ENCODE measurements around the gene ZNF771. TPM values are rescaled to one million over a fixed set of nuclear protein-coding genes. Genes with fewer than 3 reads are reported as not detected.
"Not testable (repeated sequence)": the region's sequence is repeated elsewhere in the genome, so short reads cannot be mapped to it uniquely, and the experiment has no call there.

ZNF771 gene
- total RNA-seq, 2 donors from 2014 or later: 32.3 to 36.3 TPM

- under 1% methylated on average over 42 of the region's 59 CpGs for WGBS
- intact Hi-C loops (cut with DNase I): no loop called here
- peak; percentile 99 for DNase-seq (ENCODE audit: low spot score)
- H3K36me3 ChIP-seq: no peaks in the 10 kb centered on the region
- peak within 1 kb of the TSS; percentile 90 to 95 for H3K27ac ChIP-seq
- H3K4me1 ChIP-seq (replicated peaks): no peaks in the 10 kb centered on the region
- TF ChIP-seq POLR2AphosphoS5 (IDR thresholded peaks at IDR 0.05) (peak; percentile 100), CTCF (IDR thresholded peaks at IDR 0.05) (peak in 3 of 4 experiments; percentile 20 to 46 (median 45)), POLR2A (IDR thresholded peaks at IDR 0.05) (peak; percentile 96)
- H3K4me3 ChIP-seq: peak within 1 kb of the TSS; percentile 83 to 99
- no peaks in the 10 kb centered on the region for H3K27me3 ChIP-seq (replicated peaks; ENCODE audit: insufficient read depth)
- no peaks in the 10 kb centered on the region for H3K9me3 ChIP-seq
These were observed 38.2 kb downstream of the ZNF771 start, which contains the start of gene SEPHS2 for GRCh38 chr16:30445408-30446202. SEPHS2 (minus strand) TSS chr16:30445874; CDS start chr16:30445727, 147 bp downstream.

- Histone ChIP-seq H3K4me1 (replicated peaks) (no peaks in the 10 kb centered on the region), H3K9me3 (no peaks in the 10 kb centered on the region), H3K36me3 (no peaks in the 10 kb centered on the region), H3K27ac (peak overlapping the region; percentile 90 to 95), H3K4me3 (peak overlapping the region; percentile 83 to 99), H3K27me3 (replicated peaks; ENCODE audit: insufficient read depth) (no peaks in the 10 kb centered on the region)
- intact Hi-C loops (cut with DNase I): no loop called here
- WGBS: 80% methylated on average over 10 of the region's 10 CpGs
- TF ChIP-seq CTCF (IDR thresholded peaks at IDR 0.05) (no peak), POLR2AphosphoS5 (IDR thresholded peaks at IDR 0.05) (no peak), POLR2A (IDR thresholded peaks at IDR 0.05) (no peak)
- DNase-seq (ENCODE audit: low spot score): no peak
These were observed 38.8 kb downstream of the ZNF771 start for GRCh38 chr16:30446203-30446595.

- 84% methylated on average over 12 of the region's 12 CpGs for WGBS
- no peaks in the 10 kb centered on the region for H3K27me3 ChIP-seq (replicated peaks; ENCODE audit: insufficient read depth)
- no peaks in the 10 kb centered on the region for H3K4me1 ChIP-seq (replicated peaks)
- no peak for DNase-seq (ENCODE audit: low spot score)
- H3K9me3 ChIP-seq: no peaks in the 10 kb centered on the region
- H3K4me3 ChIP-seq: no peak overlapping the region
- H3K36me3 ChIP-seq: no peaks in the 10 kb centered on the region
- TF ChIP-seq CTCF (IDR thresholded peaks at IDR 0.05): no peak
- TF ChIP-seq POLR2A (IDR thresholded peaks at IDR 0.05): no peak
- no peak for TF ChIP-seq POLR2AphosphoS5 (IDR thresholded peaks at IDR 0.05)
- no peak overlapping the region for H3K27ac ChIP-seq
- intact Hi-C loops (cut with DNase I): no loop called here
These were observed 40.3 kb downstream of the ZNF771 start for GRCh38 chr16:30447512-30448226.

GRCh38 chr16:30449116-30449435 is 41.7 kb downstream of the ZNF771 start:
- WGBS: 85% methylated on average over 3 of the region's 3 CpGs
- intact Hi-C loops (cut with DNase I): no loop called here
- Histone ChIP-seq H3K27ac (no peak overlapping the region), H3K27me3 (replicated peaks; ENCODE audit: insufficient read depth) (no peaks in the 10 kb centered on the region), H3K4me3 (no peak overlapping the region), H3K4me1 (replicated peaks) (no peaks in the 10 kb centered on the region), H3K9me3 (no peaks in the 10 kb centered on the region), H3K36me3 (no peaks in the 10 kb centered on the region)
- TF ChIP-seq POLR2AphosphoS5 (IDR thresholded peaks at IDR 0.05): no peak
- DNase-seq (ENCODE audit: low spot score): no peak

GRCh38 chr16:30452709-30453580 is 45.5 kb downstream of the ZNF771 start:
- WGBS: 75% methylated on average over 20 of the region's 20 CpGs
- DNase-seq (ENCODE audit: low spot score); H3K27ac ChIP-seq; H3K36me3 ChIP-seq; intact Hi-C loops (cut with DNase I); H3K9me3 ChIP-seq; H3K27me3 ChIP-seq (replicated peaks; ENCODE audit: insufficient read depth); H3K4me1 ChIP-seq (replicated peaks); H3K4me3 ChIP-seq: not testable (repeated sequence)

Data from prostate gland (tissue), 2 donors.